Measurements from ENCODE around the gene VWA5B2. TPM values are rescaled to one million over a fixed set of nuclear protein-coding genes. Genes with fewer than 3 reads are reported as not detected.
A peak's percentile ranks its signal among the peaks of the same experiment; 100 is the strongest.

Gene VWA5B2
- total RNA-seq, 1 experiment from 2014 or later, result 2.7 TPM

DNA sequence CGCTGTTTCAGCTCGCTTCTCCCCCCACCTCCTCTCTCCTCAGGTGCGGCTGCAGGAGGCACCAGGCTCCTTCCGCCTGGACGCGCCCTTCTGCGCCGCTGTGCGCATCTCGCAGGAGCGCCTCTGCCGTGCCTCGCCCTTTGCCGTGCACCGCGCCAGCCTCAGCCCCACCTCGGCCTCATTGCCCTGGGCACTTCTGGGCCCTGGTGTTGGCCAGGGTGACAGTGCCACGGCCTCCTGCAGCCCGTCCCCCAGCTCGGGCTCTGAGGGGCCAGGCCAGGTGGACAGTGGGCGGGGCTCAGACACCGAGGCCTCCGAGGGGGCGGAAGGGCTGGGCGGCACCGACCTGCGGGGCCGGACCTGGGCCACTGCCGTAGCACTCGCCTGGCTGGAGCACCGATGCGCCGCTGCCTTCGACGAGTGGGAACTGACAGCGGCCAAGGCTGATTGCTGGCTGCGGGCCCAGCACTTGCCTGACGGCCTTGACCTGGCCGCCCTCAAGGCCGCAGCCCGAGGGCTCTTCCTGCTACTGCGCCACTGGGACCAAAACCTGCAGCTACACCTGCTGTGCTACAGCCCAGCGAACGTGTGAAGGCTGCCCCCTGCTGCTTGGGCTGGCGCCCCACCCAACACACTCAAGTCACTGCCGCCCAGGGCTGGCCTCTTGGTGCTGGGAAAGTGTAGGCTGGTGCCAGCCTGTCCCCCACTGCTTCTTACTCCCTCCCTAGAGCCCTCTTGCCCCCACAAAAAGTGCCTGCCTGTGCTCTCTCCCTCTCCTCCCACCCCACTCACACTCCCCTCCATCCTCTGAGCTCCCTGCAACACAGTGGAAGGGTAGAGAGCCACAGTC, 12.3 kb downstream of the VWA5B2 start:
- Histone ChIP-seq H3K4me1 (ENCODE audit: insufficient read depth, low read length) (no peaks in the 10 kb centered on the region), H3K27ac (ENCODE audit: insufficient read length, low read depth, low read length) (no peak overlapping the region), H3K79me1 (ENCODE audit: insufficient read depth, low read depth, low read length, poor library complexity, severe bottlenecking) (no peaks in the 10 kb centered on the region), H4K8ac (replicated peaks; ENCODE audit: insufficient read length, low read depth, low read length) (no peak overlapping the region), H3K27me3 (ENCODE audit: insufficient read depth, low read length) (no peaks in the 10 kb centered on the region), H2BK20ac (ENCODE audit: low read depth, low read length, poor library complexity, severe bottlenecking) (no peak overlapping the region), H4K91ac (ENCODE audit: insufficient read length, low read depth, low read length) (no peak overlapping the region), H2BK15ac (ENCODE audit: low read depth, low read length) (no peak overlapping the region), H3K9ac (ENCODE audit: extremely low read depth, insufficient read length, low read length) (no peak overlapping the region), H3K14ac (ENCODE audit: insufficient read depth, low read length) (no peak overlapping the region), H3T11ph (ENCODE audit: low read length) (no peak overlapping the region), H2AFZ (ENCODE audit: low read length) (no peak overlapping the region), H2BK120ac (ENCODE audit: low read depth, low read length, poor library complexity, severe bottlenecking) (no peak overlapping the region), H3K56ac (ENCODE audit: insufficient read length, low read depth, low read length) (no peak overlapping the region), H3K4me2 (ENCODE audit: insufficient read depth, insufficient read length, low read length) (no peak overlapping the region), H2BK12ac (ENCODE audit: insufficient read length, low read depth, low read length) (no peak overlapping the region), H3K79me2 (ENCODE audit: insufficient read depth, low read length) (no peaks in the 10 kb centered on the region), H2BK5ac (ENCODE audit: insufficient read length, low read length) (no peak overlapping the region), H4K5ac (ENCODE audit: insufficient read length, low read depth, low read length) (no peak overlapping the region), H3K23ac (ENCODE audit: insufficient read length, low read depth, low read length) (no peak overlapping the region), H3K23me2 (ENCODE audit: insufficient read length, low read depth, low read length, poor library complexity, severe bottlenecking) (no peaks in the 10 kb centered on the region), H2AK5ac (ENCODE audit: insufficient read length, low read length) (no peak overlapping the region), H3K18ac (ENCODE audit: insufficient read length, low read depth, low read length) (no peak overlapping the region), H3K4ac (ENCODE audit: low read depth, low read length) (no peak overlapping the region), H4K20me1 (ENCODE audit: control insufficient read depth, insufficient read depth, insufficient read length) (no peaks in the 10 kb centered on the region), H3K9me3 (ENCODE audit: control insufficient read depth, low read depth, low read length) (no peaks in the 10 kb centered on the region)
- Mint-ChIP-seq H3K4me1 (no peaks in the 10 kb centered on the region), H3K9me3 (no peaks in the 10 kb centered on the region), H3K27me3 (ENCODE audit: low read depth) (peaks cover 1% of the 10 kb centered on the region; the same call in 1 of the 2 replicates), H3K36me3 (ENCODE audit: insufficient read depth in 1 of 3, low read depth in 3 of 3) (peaks cover 15 to 41% (median 36%) of the 10 kb centered on the region in 3 experiments), H3K4me3 (no peak overlapping the region), H3K27ac (no peak overlapping the region)
- no CpG with 5 or more reads among the region's 46 CpGs for WGBS (ENCODE audit: extremely low coverage, insufficient read length, low lambda C conversion rate)
- DNase-seq, result peak; percentile 61
- TF ChIP-seq, protein P1, sequence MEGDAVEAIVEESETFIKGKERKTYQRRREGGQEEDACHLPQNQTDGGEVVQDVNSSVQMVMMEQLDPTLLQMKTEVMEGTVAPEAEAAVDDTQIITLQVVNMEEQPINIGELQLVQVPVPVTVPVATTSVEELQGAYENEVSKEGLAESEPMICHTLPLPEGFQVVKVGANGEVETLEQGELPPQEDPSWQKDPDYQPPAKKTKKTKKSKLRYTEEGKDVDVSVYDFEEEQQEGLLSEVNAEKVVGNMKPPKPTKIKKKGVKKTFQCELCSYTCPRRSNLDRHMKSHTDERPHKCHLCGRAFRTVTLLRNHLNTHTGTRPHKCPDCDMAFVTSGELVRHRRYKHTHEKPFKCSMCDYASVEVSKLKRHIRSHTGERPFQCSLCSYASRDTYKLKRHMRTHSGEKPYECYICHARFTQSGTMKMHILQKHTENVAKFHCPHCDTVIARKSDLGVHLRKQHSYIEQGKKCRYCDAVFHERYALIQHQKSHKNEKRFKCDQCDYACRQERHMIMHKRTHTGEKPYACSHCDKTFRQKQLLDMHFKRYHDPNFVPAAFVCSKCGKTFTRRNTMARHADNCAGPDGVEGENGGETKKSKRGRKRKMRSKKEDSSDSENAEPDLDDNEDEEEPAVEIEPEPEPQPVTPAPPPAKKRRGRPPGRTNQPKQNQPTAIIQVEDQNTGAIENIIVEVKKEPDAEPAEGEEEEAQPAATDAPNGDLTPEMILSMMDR (conservative IDR thresholded peaks at IDR 0.05), result peak; percentile 32; the same call in 1 of the 3 replicates
